IPS-NIHi11 (cell line): Measurements from ENCODE around the gene KEL.

Source experiments
- DNase-seq: peaks from one replicate; pipeline ENCODE4 v3.0.0; 2012; ENCODE audit warnings: mixed read lengths, low spot score

The KEL gene

GRCh38 chr7:142930126-142930730 is 31.9 kb downstream of the KEL start:
- DNase-seq, result no peak

- DNase-seq, result no peak
These were observed 34.2 kb downstream of the KEL start for GRCh38 chr7:142927949-142928348.

- no peak for DNase-seq
These were observed 34.9 kb downstream of the KEL start for GRCh38 chr7:142927085-142927745.

GRCh38 chr7:142925413-142925812 is 36.8 kb downstream of the KEL start:
- DNase-seq, result peak; percentile 59

- DNase-seq, result no peak
These were observed 38.8 kb downstream of the KEL start for GRCh38 chr7:142923391-142923790.

GRCh38 chr7:142919656-142920055 is 42.5 kb downstream of the KEL start:
- DNase-seq, result no peak

- DNase-seq, result no peak
These were observed 43.3 kb downstream of the KEL start for GRCh38 chr7:142918901-142919300.

- DNase-seq, result no peak
These were observed 44.7 kb downstream of the KEL start for GRCh38 chr7:142917447-142917846.

GRCh38 chr7:142916508-142916907 is 45.7 kb downstream of the KEL start:
- DNase-seq, result no peak

GRCh38 chr7:142915315-142915714 is 46.8 kb downstream of the KEL start:
- DNase-seq, result no peak

GRCh38 chr7:142914121-142914520 is 48.0 kb downstream of the KEL start:
- DNase-seq, result no peak

- DNase-seq, result no peak
These were observed 48.6 kb downstream of the KEL start for GRCh38 chr7:142913566-142913965.

GRCh38 chr7:142913051-142913450 is 49.1 kb downstream of the KEL start:
- DNase-seq, result no peak

- DNase-seq, result no peak
These were observed 51.7 kb downstream of the KEL start for GRCh38 chr7:142910481-142910880.

GRCh38 chr7:142910031-142910433 is 52.1 kb downstream of the KEL start:
- no peak for DNase-seq

GRCh38 chr7:142908921-142909890 is 53.0 kb downstream of the KEL start:
- DNase-seq, result peak; percentile 62

- DNase-seq, result no peak
These were observed 53.9 kb downstream of the KEL start for GRCh38 chr7:142908290-142908689.

- DNase-seq, result no peak
These were observed 55.5 kb downstream of the KEL start for GRCh38 chr7:142906643-142907042.

GRCh38 chr7:142905759-142906158 is 56.4 kb downstream of the KEL start:
- DNase-seq, result no peak

- no peak for DNase-seq
These were observed 58.0 kb downstream of the KEL start for GRCh38 chr7:142904128-142904527.

- no peak for DNase-seq
These were observed 60.5 kb downstream of the KEL start for GRCh38 chr7:142901426-142902259.

GRCh38 chr7:142899661-142900060 is 62.5 kb downstream of the KEL start:
- DNase-seq, result no peak
